MM.1S (cell line): ENCODE data around the gene IFT25.

Experiments used
- CTCF ChIP-seq: fragments of 300-600 bp; sonication (generic); IDR thresholded peaks from 2 replicates; pipeline ENCODE4 v1.5.1; 2016; ENCODE audit warnings: antibody characterized with exemption, low read length, mixed read lengths
- EZH2phosphoT487 ChIP-seq: fragments of 300-600 bp; sonication (generic); IDR thresholded peaks from 2 replicates; pipeline ENCODE4 v1.6.1; 2018; ENCODE audit warnings: antibody characterized with exemption, low read length

- peak; percentile 63 for TF ChIP-seq CTCF
- no peak for TF ChIP-seq EZH2phosphoT487
Measured at GRCh38 chr1:53959664-53960250, 14.3 kb upstream of the IFT25 start.
